Mammary epithelial cell (primary cell): Measurements from ENCODE around the gene MAPK4.

Experiments used
- EZH2 ChIP-seq: IDR thresholded peaks from 2 replicates; pipeline ENCODE4 v1.6.1; 2012; ENCODE audit warnings: low read length, inconsistent platforms, borderline replicate concordance
- TF ChIP-seq, protein P1 (sequence below), 2 donors: IDR thresholded peaks in 1 of 2; conservative IDR thresholded peaks in 1 of 2; 2 replicates each; pipeline ENCODE4 v1.5.1; 2011 to 2012; ENCODE audit warnings: inconsistent platforms in 2 of 2, low read length in 2 of 2, mild to moderate bottlenecking in 2 of 2, control low read depth in 1 of 2, low read depth in 1 of 2; ENCODE audit not compliant: insufficient read depth in 1 of 2; ENCODE audit errors: extremely low read depth in 1 of 2

- TF ChIP-seq, protein P1, sequence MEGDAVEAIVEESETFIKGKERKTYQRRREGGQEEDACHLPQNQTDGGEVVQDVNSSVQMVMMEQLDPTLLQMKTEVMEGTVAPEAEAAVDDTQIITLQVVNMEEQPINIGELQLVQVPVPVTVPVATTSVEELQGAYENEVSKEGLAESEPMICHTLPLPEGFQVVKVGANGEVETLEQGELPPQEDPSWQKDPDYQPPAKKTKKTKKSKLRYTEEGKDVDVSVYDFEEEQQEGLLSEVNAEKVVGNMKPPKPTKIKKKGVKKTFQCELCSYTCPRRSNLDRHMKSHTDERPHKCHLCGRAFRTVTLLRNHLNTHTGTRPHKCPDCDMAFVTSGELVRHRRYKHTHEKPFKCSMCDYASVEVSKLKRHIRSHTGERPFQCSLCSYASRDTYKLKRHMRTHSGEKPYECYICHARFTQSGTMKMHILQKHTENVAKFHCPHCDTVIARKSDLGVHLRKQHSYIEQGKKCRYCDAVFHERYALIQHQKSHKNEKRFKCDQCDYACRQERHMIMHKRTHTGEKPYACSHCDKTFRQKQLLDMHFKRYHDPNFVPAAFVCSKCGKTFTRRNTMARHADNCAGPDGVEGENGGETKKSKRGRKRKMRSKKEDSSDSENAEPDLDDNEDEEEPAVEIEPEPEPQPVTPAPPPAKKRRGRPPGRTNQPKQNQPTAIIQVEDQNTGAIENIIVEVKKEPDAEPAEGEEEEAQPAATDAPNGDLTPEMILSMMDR (conservative IDR thresholded peaks at IDR 0.05 in 1 of 2, IDR thresholded peaks at IDR 0.05 in 1 of 2; ENCODE audit: extremely low read depth in 1 of 2, insufficient read depth in 1 of 2, low read depth in 1 of 2, low read length in 2 of 2), result no peak
- no peak for TF ChIP-seq EZH2
Observed at GRCh38 chr18:50636366-50637057, 76.6 kb downstream of the MAPK4 start.
